Lower leg skin (tissue), 3 donors: ENCODE results near the gene TMEM127.

ENCODE experiments used
- POLR2A ChIP-seq, 2 donors: fragments of 450-650 bp; IDR thresholded peaks; one replicate each; pipeline ENCODE4 v1.6.1; 2016 to 2017; ENCODE audit warnings: antibody characterized with exemption in 2 of 2, mild to moderate bottlenecking in 1 of 2, moderate library complexity in 1 of 2
- TF ChIP-seq, protein P1 (sequence below), 3 donors: fragments of 450-650 bp; IDR thresholded peaks; one replicate each; pipeline ENCODE4 v1.5.1; 2016; ENCODE audit warnings: antibody characterized with exemption in 3 of 3, mild to moderate bottlenecking in 3 of 3, moderate library complexity in 2 of 3

DNA sequence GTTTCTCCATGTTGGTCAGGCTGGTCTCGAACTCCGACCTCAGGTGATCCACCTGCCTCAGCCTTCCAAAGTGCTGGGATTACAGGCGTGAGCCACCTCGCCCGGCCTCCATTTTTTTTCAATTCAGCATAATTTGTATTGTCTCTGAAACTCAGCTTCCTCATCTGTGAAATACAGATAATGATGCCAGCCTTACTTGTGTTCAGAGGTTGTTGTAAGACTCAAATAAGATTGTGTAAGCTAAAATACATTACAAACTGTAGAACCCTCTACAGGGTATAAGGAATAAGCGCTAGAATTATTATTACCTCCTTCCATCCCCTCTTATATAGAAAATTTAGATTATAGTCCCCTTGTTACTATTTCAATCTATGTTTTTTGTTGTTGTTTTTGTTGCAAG is 32.4 kb downstream of the TMEM127 start:
- no peak for TF ChIP-seq POLR2A (IDR thresholded peaks at IDR 0.05)
- TF ChIP-seq, protein P1, sequence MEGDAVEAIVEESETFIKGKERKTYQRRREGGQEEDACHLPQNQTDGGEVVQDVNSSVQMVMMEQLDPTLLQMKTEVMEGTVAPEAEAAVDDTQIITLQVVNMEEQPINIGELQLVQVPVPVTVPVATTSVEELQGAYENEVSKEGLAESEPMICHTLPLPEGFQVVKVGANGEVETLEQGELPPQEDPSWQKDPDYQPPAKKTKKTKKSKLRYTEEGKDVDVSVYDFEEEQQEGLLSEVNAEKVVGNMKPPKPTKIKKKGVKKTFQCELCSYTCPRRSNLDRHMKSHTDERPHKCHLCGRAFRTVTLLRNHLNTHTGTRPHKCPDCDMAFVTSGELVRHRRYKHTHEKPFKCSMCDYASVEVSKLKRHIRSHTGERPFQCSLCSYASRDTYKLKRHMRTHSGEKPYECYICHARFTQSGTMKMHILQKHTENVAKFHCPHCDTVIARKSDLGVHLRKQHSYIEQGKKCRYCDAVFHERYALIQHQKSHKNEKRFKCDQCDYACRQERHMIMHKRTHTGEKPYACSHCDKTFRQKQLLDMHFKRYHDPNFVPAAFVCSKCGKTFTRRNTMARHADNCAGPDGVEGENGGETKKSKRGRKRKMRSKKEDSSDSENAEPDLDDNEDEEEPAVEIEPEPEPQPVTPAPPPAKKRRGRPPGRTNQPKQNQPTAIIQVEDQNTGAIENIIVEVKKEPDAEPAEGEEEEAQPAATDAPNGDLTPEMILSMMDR (IDR thresholded peaks at IDR 0.05), result no peak
